NAMALWA (cell line): ENCODE measurements around the gene MGAT5.

Experiments
- DNase-seq: peaks from one replicate; pipeline ENCODE4 v3.0.0-alpha.2; 2015; ENCODE audit warnings: low spot score

MGAT5 gene

GRCh38 chr2:134451347-134451630, 197.4 kb downstream of the MGAT5 start:
- no peak for DNase-seq

- no peak for DNase-seq
These were observed 198.3 kb downstream of the MGAT5 start for GRCh38 chr2:134452042-134452733.

- no peak for DNase-seq
These were observed 199.6 kb downstream of the MGAT5 start for GRCh38 chr2:134453476-134453875.

GRCh38 chr2:134453973-134454372, 200.1 kb downstream of the MGAT5 start:
- DNase-seq, result no peak

- DNase-seq, result no peak
These were observed 200.6 kb downstream of the MGAT5 start for GRCh38 chr2:134454426-134454825.

- no peak for DNase-seq
These were observed 201.1 kb downstream of the MGAT5 start for GRCh38 chr2:134454931-134455330.

- no peak for DNase-seq
These were observed 201.6 kb downstream of the MGAT5 start for GRCh38 chr2:134455426-134455825.

- no peak for DNase-seq
These were observed 203.5 kb downstream of the MGAT5 start for GRCh38 chr2:134457353-134457752.

GRCh38 chr2:134457765-134458472, 204.0 kb downstream of the MGAT5 start:
- no peak for DNase-seq

GRCh38 chr2:134458473-134458853, 204.6 kb downstream of the MGAT5 start:
- DNase-seq, result no peak

- DNase-seq, result no peak
These were observed 205.1 kb downstream of the MGAT5 start for GRCh38 chr2:134458950-134459349.

GRCh38 chr2:134459706-134460406, 206.0 kb downstream of the MGAT5 start:
- DNase-seq, result no peak

GRCh38 chr2:134460583-134460998, 206.7 kb downstream of the MGAT5 start:
- DNase-seq, result peak; percentile 79

- DNase-seq, result no peak
These were observed 207.6 kb downstream of the MGAT5 start for GRCh38 chr2:134461511-134461910.

GRCh38 chr2:134462275-134462674, 208.4 kb downstream of the MGAT5 start:
- no peak for DNase-seq

GRCh38 chr2:134462791-134463698, 209.2 kb downstream of the MGAT5 start:
- no peak for DNase-seq

GRCh38 chr2:134463699-134464022, 209.8 kb downstream of the MGAT5 start:
- DNase-seq, result no peak

GRCh38 chr2:134465228-134466105, 211.6 kb downstream of the MGAT5 start:
- no peak for DNase-seq

- DNase-seq, result peak; percentile 47
These were observed 212.3 kb downstream of the MGAT5 start for GRCh38 chr2:134466141-134466540.

- DNase-seq, result no peak
These were observed 214.3 kb downstream of the MGAT5 start for GRCh38 chr2:134468164-134468563.

GRCh38 chr2:134468776-134469175, 214.9 kb downstream of the MGAT5 start:
- no peak for DNase-seq
